BJ (cell line): ENCODE measurements around the gene MAL. TPM values are rescaled to one million over a fixed set of nuclear protein-coding genes. Genes with fewer than 3 reads are reported as not detected.

ENCODE experiments used
- CTCF ChIA-PET: fragments of 350-600 bp; formaldehyde crosslinking; extraction: SDS; loops from one replicate; lab custom pipeline; 2021; ENCODE audit warnings: antibody characterized with exemption, inconsistent platforms; lab: Yijun Ruan, JAX
- POLR2A ChIA-PET: fragments of 300-600 bp; sonication (Branson Sonifier 250); formaldehyde crosslinking; extraction: SDS; loops from one replicate; lab custom pipeline; 2021; ENCODE audit warnings: antibody characterized with exemption; lab: Charles Lee
- DNase-seq: peaks from one replicate; pipeline ENCODE4 v3.0.0-alpha.2; 2011; ENCODE audit warnings: low read depth
- H3K27me3 ChIP-seq: 2 replicates; pipeline ENCODE4 v1.6.0; 2011; ENCODE audit warnings: low read length; ENCODE audit not compliant: control insufficient read depth, insufficient read depth
- H3K36me3 ChIP-seq: 2 replicates; pipeline ENCODE4 v1.5.1; 2011; ENCODE audit warnings: low read length; ENCODE audit not compliant: control insufficient read depth, insufficient read depth
- H3K4me3 ChIP-seq: 2 replicates; pipeline ENCODE4 v1.5.1; 2011; ENCODE audit warnings: low read depth, mild to moderate bottlenecking, control low read depth, low read length
- polyA plus RNA-seq: library from polyadenylated mRNA; depleted of rRNA; stranded (reverse); fragments of >200 nt; gene quantifications from 2 replicates; pipeline ENCODE4 v1.2.3, GENCODE V29; 2011
- TF ChIP-seq, protein P1 (sequence below): IDR thresholded peaks from 2 replicates; pipeline ENCODE4 v1.5.1; 2011; ENCODE audit warnings: low read depth, mild to moderate bottlenecking, control low read depth, inconsistent platforms, low read length, moderate library complexity; ENCODE audit not compliant: insufficient read depth

Gene MAL
- polyA plus RNA-seq, 1 experiment: not detected

DNA sequence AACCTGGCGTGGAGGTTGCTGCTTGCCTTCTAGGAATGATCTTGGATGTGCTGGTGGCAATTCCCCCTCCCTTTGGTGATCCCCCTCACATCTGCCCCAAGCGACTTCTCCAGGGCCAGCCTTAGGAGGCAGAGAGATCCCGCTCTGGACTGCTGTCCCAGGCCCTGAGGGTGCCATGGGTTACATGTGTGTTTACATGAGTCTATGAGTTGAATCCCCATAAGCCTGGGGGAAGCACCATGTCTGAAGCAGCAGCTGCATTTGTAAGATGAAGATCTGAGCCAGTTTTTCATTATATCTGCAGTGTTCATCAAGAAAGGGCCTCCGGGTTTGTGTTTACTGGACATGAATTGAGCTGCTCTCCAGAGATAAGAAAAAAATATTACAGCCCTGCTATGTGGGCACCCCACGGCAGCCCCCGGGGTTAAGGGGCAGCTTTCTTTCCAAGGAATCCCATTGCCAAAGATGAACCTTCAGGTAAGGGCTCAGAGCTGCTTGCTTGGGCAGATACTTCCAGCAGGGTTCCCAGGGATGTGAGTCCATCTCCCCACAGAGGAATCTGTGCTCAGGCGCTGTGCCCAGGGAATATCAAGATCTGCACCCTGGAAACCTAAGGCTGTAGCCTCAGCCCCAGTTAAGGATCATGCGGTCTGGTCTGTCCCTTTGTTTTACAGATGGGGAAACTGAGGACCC is 50.1 kb downstream of the MAL start:
- DNase-seq: no peak

DNA sequence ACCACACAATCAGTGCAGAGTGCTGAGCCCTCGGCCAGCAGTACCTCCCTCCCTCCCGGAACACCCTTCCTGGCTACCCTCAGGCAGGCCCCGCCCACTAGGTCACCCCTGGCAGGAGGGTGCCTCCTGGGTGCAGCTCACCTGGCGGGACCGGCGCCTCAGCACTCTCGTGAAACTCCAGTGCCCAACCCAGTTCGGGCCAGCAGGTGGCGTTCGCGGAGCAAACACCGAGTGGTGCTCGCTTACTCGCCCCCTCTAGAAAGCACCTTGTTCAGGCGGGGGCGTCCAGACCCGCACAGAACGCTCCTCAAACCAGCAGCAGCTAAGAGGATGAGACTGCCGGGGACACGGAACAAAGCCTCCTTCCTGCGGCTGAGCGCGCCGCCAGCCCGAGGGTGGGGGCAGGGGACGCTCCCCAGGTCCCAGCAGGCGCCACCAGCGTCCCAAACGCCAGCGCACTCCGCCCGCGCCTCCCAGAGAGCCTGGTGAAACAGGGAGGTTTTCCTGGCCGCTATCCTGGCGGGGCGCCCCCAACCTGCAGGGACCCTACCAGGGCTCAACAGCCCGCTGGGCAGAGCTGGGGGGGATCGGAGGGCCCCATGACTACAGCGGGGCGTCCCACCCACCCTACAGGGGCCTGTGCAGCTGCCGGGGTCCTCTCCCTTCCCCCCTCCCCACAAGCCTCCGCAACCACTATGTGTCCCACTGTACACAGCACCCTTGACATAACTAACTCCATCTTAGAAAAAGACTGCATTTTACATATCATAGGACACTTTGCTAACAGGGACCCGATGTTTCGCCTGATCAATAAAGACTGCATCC is 51.4 kb downstream of the MAL start:
- ChIA-PET POLR2A (no interaction called here), CTCF (interaction anchor here (0.5 to 2.5 kb wide), 20 partner anchors 8 to 83 kb away, joined by 3 to 13 read pairs (median 5); partner anchors contain the start of genes MAL and MRPS5)
- TF ChIP-seq, protein P1, sequence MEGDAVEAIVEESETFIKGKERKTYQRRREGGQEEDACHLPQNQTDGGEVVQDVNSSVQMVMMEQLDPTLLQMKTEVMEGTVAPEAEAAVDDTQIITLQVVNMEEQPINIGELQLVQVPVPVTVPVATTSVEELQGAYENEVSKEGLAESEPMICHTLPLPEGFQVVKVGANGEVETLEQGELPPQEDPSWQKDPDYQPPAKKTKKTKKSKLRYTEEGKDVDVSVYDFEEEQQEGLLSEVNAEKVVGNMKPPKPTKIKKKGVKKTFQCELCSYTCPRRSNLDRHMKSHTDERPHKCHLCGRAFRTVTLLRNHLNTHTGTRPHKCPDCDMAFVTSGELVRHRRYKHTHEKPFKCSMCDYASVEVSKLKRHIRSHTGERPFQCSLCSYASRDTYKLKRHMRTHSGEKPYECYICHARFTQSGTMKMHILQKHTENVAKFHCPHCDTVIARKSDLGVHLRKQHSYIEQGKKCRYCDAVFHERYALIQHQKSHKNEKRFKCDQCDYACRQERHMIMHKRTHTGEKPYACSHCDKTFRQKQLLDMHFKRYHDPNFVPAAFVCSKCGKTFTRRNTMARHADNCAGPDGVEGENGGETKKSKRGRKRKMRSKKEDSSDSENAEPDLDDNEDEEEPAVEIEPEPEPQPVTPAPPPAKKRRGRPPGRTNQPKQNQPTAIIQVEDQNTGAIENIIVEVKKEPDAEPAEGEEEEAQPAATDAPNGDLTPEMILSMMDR: peak; percentile 95

More for the DNA sequence above, 50.1 kb downstream of the MAL start:
- POLR2A ChIA-PET: no interaction called here
- TF ChIP-seq, protein P1: no peak
- H3K27me3 ChIP-seq: peaks cover 14% of the 10 kb centered on the region
- no peak overlapping the region for H3K4me3 ChIP-seq
- H3K36me3 ChIP-seq: no peaks in the 10 kb centered on the region
- CTCF ChIA-PET: interaction anchor here (0.9 to 2.5 kb wide), 13 partner anchors 9 to 81 kb away, joined by 3 to 13 read pairs (median 7); partner anchors contain the start of genes MAL and MRPS5

DNA sequence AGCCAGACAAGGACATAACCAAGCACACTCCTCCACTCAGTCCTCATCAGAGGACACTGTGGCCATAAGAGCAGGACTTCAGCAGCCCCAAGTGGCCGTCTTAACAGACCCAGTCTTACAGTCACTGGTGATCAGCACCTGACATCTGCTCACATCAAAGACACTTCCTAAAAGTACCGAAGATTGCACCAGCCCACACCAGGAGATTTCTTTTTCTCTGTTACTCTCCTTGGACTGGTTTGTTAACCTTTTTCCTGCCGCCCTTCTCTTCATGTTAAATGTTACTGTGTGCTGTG is 52.0 kb downstream of the MAL start:
- Histone ChIP-seq H3K27me3 (peaks cover 14% of the 10 kb centered on the region), H3K4me3 (no peak overlapping the region), H3K36me3 (no peaks in the 10 kb centered on the region)
- ChIA-PET CTCF (interaction anchor here (0.8 to 2.5 kb wide), 5 partner anchors 12 to 69 kb away, joined by 3 to 13 read pairs (median 4); no protein-coding TSS in a partner anchor), POLR2A (no interaction called here)
- TF ChIP-seq, protein P1: no peak
- DNase-seq: no peak

More for the DNA sequence above, 51.4 kb downstream of the MAL start:
- H3K36me3 ChIP-seq: no peaks in the 10 kb centered on the region
- peaks cover 14% of the 10 kb centered on the region for H3K27me3 ChIP-seq
- DNase-seq: no peak
- peak overlapping the region; percentile 39 for H3K4me3 ChIP-seq

DNA sequence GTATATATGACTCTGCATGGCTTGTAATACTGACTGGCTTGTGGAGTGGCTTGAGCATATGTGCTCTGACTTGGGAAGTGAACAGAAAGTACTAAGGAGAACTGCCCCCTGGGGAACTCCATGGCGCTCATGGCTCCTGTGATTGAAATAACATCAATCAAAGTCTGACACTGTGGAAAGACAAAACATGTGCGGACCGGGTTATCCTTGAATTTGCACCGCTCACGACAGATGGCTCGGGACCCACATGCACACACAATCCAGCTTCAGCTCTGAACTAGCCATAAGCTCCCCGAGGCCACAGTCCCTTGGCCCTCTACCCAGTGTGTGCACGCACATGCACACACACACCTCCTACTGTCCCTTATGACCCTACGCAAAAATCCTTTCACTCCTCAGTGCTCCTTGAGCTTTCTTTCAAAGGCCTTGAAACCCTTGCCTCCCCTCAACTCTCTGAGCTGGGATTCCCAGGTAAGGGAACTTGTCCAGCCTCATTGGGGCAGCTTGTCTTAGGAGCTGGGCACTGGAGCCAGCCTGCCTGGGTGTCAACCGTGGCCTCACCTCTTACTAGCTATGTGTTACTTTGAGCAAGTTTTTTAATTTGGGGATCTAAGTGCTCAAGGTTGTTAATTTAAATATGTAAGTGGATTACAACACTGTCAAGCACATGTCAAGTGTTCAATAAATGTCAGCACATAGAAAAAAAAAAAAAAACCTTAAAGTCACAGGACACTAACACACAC is 52.5 kb downstream of the MAL start:
- CTCF ChIA-PET: interaction anchor here (0.6 to 3.3 kb wide), 12 partner anchors 10 to 1550 kb away, joined by 3 to 16 read pairs (median 3); no protein-coding TSS in a partner anchor
- no peaks in the 10 kb centered on the region for H3K36me3 ChIP-seq
- POLR2A ChIA-PET: no interaction called here
- TF ChIP-seq, protein P1: no peak
- peaks cover 14% of the 10 kb centered on the region for H3K27me3 ChIP-seq
- no peak for DNase-seq
- H3K4me3 ChIP-seq: no peak overlapping the region
